ENCODE measurements around the gene ANKRD30A.

DNA sequence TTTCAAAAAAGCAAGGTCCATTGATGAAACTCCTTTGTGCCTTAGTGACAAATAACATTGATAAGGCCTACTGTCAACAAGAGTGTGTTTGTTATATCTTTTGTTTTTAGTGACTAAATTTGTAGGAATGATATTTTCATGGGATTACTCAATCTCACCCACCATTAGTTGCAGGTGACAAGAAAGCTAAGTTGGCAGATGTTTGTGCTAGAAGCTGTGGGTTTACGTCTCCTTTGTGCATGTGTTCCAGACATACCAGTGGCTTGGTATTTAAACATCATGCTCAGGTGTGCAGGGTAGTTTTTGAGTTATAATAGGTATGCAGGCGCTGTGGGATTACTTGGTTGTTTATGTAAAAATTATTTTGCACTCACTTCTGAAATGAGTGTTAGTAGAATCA, 178.6 kb downstream of the ANKRD30A start:
- no peak for TF ChIP-seq CTCF (IDR thresholded peaks at IDR 0.05)
- TF ChIP-seq EP300 (IDR thresholded peaks at IDR 0.05; ENCODE audit: borderline replicate concordance in 1 of 2, low read depth in 1 of 2, low read length in 1 of 2) = no peak
- no peak for TF ChIP-seq FOXM1 (IDR thresholded peaks at IDR 0.05; ENCODE audit: low read depth)
- no peak for TF ChIP-seq RCOR1 (IDR thresholded peaks at IDR 0.05; ENCODE audit: low read length)
- TF ChIP-seq TAF1 (IDR thresholded peaks at IDR 0.05; ENCODE audit: borderline replicate concordance, low read depth, low read length) = no peak
- TF ChIP-seq GABPA (IDR thresholded peaks at IDR 0.05; ENCODE audit: low read depth) = no peak
- no peak for TF ChIP-seq POLR2AphosphoS5 (IDR thresholded peaks at IDR 0.05; ENCODE audit: low read depth, low read length)
- no peak for TF ChIP-seq USF2 (IDR thresholded peaks at IDR 0.05; ENCODE audit: borderline replicate concordance, low read depth, low read length)
- no peak for TF ChIP-seq PBX3 (IDR thresholded peaks at IDR 0.05)
- TF ChIP-seq MXI1 (IDR thresholded peaks at IDR 0.05; ENCODE audit: low read depth, low read length) = no peak
- TF ChIP-seq GATA2 (CRISPR knock-in tag; IDR thresholded peaks at IDR 0.05) = no peak
- no peak for TF ChIP-seq SMC3 (IDR thresholded peaks at IDR 0.05; ENCODE audit: low read depth, low read length)
- TF ChIP-seq RAD21 (IDR thresholded peaks at IDR 0.05; ENCODE audit: low read length) = no peak
- TF ChIP-seq SIN3A (IDR thresholded peaks at IDR 0.05; ENCODE audit: borderline replicate concordance, low read depth, low read length) = no peak
